T-helper 2 cell treated with Interferon-gamma antibody and Interleukin-4, amounts not matched to agents 100 ng/mL and 5 ng/mL, for 36 hours (primary cell): ENCODE measurements around the gene SPTBN5. TPM values are rescaled to one million over a fixed set of nuclear protein-coding genes. Genes with fewer than 3 reads are reported as not detected.

Experiments
- intact Hi-C: fragments of 100-400 bp; cut with micrococcal nuclease; formaldehyde crosslinking; loops from one replicate; pipeline ENCODE4 v1.15.1; 2023
- total RNA-seq: library from RNA; stranded (reverse); gene quantifications from 2 replicates; pipeline ENCODE4 v1.2.3, GENCODE V29; 2022

Gene SPTBN5
- total RNA-seq, 1 donor from 2014 or later, result 0.59 TPM

GRCh38 chr15:41905036-41905793 is 11.4 kb upstream of the SPTBN5 start:
- intact Hi-C loops, result no loop called here

GRCh38 chr15:41904541-41905005 is 10.7 kb upstream of the SPTBN5 start:
- intact Hi-C loops, result loop anchor here (1.0 to 5.0 kb wide), 4 partner anchors 33 to 347 kb away; no protein-coding TSS in a partner anchor

GRCh38 chr15:41903782-41904181 is 9.9 kb upstream of the SPTBN5 start:
- intact Hi-C loops, result loop anchor here (1.0 to 5.0 kb wide), 4 partner anchors 34 to 346 kb away; no protein-coding TSS in a partner anchor

GRCh38 chr15:41901431-41901830 is 7.6 kb upstream of the SPTBN5 start:
- intact Hi-C loops, result loop anchor here (5.0 kb wide), 2 partner anchors 36 to 204 kb away; no protein-coding TSS in a partner anchor

DNA sequence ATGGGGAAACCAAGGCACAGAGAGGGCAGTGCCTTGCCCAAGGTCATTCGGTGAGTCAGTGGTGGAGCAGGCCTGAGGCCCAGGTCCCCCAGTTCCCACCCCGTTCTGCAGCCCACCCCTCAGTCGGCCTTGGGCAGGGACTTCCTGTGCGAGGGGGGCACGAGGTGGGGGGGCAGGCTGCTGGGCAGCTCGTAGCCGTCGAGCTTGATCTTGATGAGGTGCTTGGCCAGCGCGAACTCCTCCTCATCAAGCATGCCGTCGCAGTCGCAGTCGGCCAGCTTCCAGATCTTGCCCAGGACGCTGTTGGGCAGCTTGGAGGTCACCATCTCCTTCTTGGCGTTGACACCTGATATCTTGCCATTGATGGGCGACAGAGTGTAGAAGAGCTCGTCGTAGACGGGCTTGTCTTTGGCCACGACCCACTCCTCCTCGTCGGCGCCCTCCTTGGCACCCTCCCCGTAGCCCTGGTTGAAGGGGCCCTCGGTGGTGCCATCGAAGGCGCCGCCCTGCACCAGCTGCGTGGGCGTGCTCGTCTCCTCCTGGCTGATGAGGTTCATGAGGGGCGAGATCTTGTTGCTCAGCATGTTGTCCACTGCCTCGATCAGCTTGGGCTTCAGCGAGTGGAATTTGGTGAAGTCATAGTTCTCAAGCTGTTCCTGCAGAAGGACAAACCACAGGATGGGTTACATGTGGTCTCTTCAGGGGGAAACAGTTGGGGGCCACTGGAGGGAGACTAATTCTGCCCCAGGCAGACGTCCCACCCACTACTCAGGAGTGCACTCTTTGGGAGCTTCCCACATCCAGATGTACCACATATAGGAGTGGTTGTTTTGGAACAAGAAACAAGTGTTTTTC is 6.9 kb upstream of the SPTBN5 start:
- intact Hi-C loops, result loop anchor here (5.0 kb wide), 2 partner anchors 37 to 203 kb away; no protein-coding TSS in a partner anchor

GRCh38 chr15:41899854-41900442 is 6.1 kb upstream of the SPTBN5 start:
- intact Hi-C loops, result loop anchor here (5.0 kb wide), 2 partner anchors 37 to 203 kb away; no protein-coding TSS in a partner anchor

DNA sequence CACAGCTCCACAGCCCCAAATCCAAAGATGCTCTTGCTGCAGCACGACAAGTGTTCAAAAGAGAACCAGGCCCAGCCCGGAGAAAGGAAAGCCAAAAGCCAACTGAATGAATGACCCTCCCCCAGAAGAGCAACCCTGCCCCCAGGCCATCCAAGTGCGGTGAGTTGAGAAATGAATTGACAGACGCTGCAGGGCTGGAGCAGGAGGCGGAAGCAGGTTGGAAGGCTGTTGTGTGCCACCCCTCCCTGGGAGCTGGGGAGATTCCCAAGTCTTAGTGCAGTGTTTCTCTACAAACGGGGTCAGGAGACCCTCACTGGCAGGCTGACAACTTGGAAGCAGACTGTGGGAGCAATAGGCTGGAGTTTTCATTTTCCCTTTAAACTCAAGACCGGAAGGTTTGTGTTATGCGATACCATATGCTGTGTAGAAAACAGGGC is 3.5 kb upstream of the SPTBN5 start:
- intact Hi-C loops, result no loop called here

DNA sequence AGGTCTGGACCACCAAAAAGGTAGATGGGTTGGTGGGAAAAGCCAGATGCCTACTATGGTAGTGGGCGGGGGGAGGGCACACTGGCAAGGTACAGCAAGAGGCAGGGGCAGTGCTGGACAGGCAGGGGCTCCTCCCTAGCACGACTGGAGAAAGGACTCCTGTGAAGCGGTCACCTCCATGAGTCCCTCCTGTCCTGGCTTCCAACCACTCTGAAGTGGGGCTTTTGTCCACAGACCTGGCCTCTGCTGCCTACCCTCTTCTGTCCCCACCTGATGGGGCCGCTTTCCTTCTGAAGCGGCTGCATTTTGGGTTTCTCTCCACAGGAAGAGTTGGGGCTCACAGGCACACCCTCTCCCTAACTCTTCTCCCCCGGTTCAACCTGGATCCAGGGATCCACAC is 2.7 kb upstream of the SPTBN5 start:
- intact Hi-C loops, result no loop called here

- intact Hi-C loops, result no loop called here
Observed at GRCh38 chr15:41895957-41896356, 2.1 kb upstream of the SPTBN5 start.

DNA sequence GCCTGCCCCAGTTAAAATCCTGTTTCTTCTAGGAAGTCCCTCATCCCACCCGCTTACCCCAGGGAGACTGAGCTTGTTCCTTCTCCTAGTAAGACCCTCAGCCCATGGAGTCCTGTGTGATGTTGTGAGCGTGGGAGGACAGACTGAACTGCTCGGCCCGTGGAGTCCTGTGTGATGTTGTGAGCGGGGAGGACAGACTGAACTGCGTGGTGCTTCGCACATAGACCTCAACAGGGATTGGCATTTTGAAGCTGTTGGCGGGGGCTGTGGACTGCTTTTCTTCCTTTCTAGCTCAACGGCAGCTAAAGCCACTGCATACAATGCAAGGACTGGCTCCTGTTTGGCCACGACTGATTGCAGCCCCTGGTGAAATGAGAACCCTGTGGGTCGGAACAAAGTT is 1.6 kb upstream of the SPTBN5 start:
- intact Hi-C loops, result no loop called here

DNA sequence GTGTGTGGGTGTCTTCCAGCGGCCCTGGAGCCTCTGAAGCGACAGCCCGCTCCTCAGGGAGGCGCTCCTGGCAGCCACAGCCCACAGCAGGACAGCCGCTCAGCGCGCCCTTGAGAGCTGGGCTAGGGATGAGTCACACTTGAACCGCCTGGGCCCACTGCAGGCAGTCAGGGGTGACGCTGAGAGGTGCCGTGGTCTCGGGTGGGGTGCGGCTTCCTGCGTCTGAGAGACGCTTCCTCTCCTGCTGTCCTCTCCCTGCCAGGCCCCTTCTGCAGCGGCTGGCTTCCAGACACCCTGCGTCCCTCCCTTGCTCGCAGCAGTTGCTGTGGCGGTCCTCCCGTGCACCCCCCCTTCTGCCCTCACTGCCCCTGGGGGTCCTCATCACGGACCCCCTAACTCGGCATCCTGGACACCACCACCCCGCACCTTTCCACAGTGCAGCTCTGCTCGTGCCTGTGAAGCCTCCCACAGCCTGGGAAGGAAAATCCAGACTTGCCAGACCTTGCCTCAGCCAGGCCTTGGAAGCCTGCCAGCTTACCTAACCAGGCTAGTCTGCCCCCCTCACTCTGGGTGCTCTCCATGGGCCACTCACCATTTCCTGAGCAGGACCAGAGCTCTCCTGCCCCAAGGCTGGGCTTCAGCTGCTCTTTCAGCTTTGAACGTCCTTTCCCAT is 1.1 kb upstream of the SPTBN5 start:
- intact Hi-C loops, result loop anchor here (5.0 kb wide), 1 partner anchor 68 kb away; the partner anchor contains the start of gene JMJD7

- intact Hi-C loops, result loop anchor here (5.0 kb wide), 1 partner anchor 67 kb away; the partner anchor contains the start of gene JMJD7
Observed at GRCh38 chr15:41894251-41894790, 468 bp upstream of the SPTBN5 start.

GRCh38 chr15:41892621-41893421 is 1.0 kb downstream of the SPTBN5 start:
- intact Hi-C loops, result loop anchor here (5.0 kb wide), 1 partner anchor 66 kb away; the partner anchor contains the start of gene JMJD7

GRCh38 chr15:41891946-41892345 is 1.9 kb downstream of the SPTBN5 start:
- intact Hi-C loops, result loop anchor here (5.0 kb wide), 1 partner anchor 65 kb away; the partner anchor contains the start of gene JMJD7

DNA sequence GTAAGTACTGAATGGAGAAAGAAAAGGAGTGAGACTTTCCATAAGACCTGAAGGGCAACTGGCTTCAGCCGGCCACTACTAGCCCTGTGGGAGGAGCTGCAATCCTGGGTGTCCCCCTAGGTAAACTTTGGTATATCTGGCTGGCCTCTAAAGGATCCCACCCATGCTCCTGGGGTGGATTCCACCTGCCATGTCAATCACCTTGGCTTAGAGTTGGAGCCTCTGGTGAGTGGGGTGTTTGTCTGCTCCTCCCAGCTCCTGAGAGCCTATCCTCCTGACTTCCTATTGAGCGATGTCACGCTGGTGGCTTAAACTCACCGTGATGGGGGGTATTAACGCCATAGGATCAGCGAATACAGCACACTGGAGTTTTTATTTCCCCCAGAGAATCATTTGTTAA is 2.6 kb downstream of the SPTBN5 start:
- intact Hi-C loops, result loop anchor here (5.0 kb wide), 1 partner anchor 64 kb away; the partner anchor contains the start of gene JMJD7

DNA sequence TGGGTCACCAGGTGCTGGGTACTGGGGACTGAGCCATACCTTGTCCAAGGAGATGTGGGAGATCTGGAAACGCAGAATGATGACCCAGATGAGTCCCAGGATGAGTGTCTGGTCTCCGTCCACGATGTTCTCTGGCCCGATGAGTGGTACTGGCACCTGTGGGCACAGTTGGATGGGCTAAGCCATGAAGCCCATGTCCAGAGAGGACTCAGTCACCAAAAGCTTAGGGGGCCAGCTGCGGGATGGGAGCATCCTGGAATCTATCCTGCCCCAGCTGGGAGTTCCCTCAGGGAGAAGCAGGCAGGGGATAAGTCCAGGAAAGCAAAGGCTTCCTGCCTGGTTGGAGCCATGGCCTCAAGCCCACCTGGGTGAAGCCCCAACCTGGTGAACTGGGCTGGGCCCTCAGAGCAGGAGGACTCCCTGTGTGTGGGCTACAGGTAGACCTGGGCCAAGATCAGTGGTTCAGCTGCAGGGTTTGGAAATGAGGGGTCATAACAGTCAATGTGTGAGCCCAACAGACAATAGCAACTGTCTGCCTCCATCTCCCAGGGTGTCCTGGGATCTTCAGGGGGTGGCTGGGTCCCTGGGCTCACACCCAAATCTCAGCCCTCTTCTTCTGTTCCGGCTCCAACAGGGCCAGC is 3.7 kb downstream of the SPTBN5 start:
- intact Hi-C loops, result loop anchor here (5.0 kb wide), 1 partner anchor 63 kb away; the partner anchor contains the start of gene JMJD7

- intact Hi-C loops, result no loop called here
Observed at GRCh38 chr15:41888662-41889253, 5.1 kb downstream of the SPTBN5 start.

DNA sequence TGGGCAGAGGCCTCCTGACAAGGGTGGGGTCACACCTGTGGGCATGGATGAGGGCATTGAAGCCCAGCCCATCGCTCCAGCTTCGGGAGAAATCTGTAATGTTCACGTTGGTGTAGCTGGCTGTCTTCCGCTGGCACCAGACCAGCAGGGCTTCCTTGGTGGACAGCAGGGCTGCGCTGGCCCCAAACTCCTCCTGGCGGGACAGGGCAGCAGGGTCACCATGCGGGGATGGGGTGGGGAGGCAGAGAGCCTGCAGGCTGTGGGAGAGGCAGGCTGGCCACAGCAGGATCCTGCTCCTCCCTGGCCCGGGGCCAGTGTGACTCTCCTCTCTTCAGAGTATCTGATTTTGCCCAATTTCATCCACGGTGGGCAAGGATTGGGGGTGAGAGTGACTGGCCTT is 6.0 kb downstream of the SPTBN5 start:
- intact Hi-C loops, result no loop called here
